B cell (primary cell): ENCODE measurements around the gene XPNPEP3. TPM values are rescaled to one million over a fixed set of nuclear protein-coding genes. Genes with fewer than 3 reads are reported as not detected.

Experiments
- ATAC-seq: fragments of 200-7000 bp; cut with Tn5 transposase; one replicate; pipeline ENCODE4 v1.10.0; 2021; ENCODE audit warnings: low read depth, mild to moderate bottlenecking, moderate number of reproducible peaks, moderate library complexity
- CTCF ChIA-PET: fragments of 350-600 bp; sonication (Branson Sonifier 250); formaldehyde crosslinking; loops from one replicate; lab custom pipeline; 2021; ENCODE audit warnings: antibody characterized with exemption, inconsistent platforms; lab: Charles Lee
- POLR2A ChIA-PET: fragments of 350-600 bp; sonication (Branson Sonifier 250); formaldehyde crosslinking; loops from one replicate; lab custom pipeline; 2021; ENCODE audit warnings: antibody characterized with exemption; lab: Charles Lee
- DNase-seq: peaks from one replicate; pipeline ENCODE4 v3.0.0; 2013
- H2AFZ ChIP-seq: 2 replicates; pipeline ENCODE4 v1.6.1; 2012; ENCODE audit warnings: mild to moderate bottlenecking, low read depth, low read length; ENCODE audit not compliant: insufficient read depth, poor library complexity, severe bottlenecking
- H3K27ac ChIP-seq, 2 donors: 1 replicate in 1 of 2; 2 replicates in 1 of 2; pipeline ENCODE4 v1.5.1; 2012 to 2013; ENCODE audit warnings: low read length in 2 of 2, mild to moderate bottlenecking in 2 of 2, moderate library complexity in 1 of 2
- H3K27me3 ChIP-seq, 4 experiments: fragments of 200-600 bp in 1 of 4; sonication (generic) in 1 of 4; replicated peaks in 1 of 4; 1 replicate in 2 of 4; 2 replicates in 2 of 4; pipeline versions ENCODE4 v1.6.1 to v1.7.0; 2013 to 2016; ENCODE audit warnings: low read length in 3 of 4, mild to moderate bottlenecking in 2 of 4, mixed read lengths in 1 of 4, moderate library complexity in 1 of 4; ENCODE audit not compliant: insufficient read depth in 4 of 4, control insufficient read depth in 3 of 4; ENCODE audit errors: control extremely low read depth in 1 of 4
- H3K36me3 ChIP-seq, 2 experiments: replicated peaks in 1 of 2; 1 replicate in 1 of 2; 2 replicates in 1 of 2; pipeline versions ENCODE4 v1.6.1 to v1.7.1; 2013; ENCODE audit warnings: low read length in 1 of 2; ENCODE audit not compliant: insufficient read depth in 2 of 2, control insufficient read depth in 1 of 2; ENCODE audit errors: control extremely low read depth in 1 of 2, extremely low read depth in 1 of 2
- H3K4me1 ChIP-seq, 2 donors: fragments of 200-600 bp in 1 of 2; sonication (generic) in 1 of 2; 1 replicate in 1 of 2; 2 replicates in 1 of 2; pipeline versions ENCODE4 v1.5.1 to v1.6.1; 2013 to 2017; ENCODE audit warnings: low read length in 2 of 2; ENCODE audit not compliant: control insufficient read depth in 2 of 2, insufficient read depth in 2 of 2
- H3K4me2 ChIP-seq: replicated peaks from 2 replicates; pipeline ENCODE3; 2012; ENCODE audit warnings: mild to moderate bottlenecking, low read depth, low read length; ENCODE audit not compliant: poor library complexity, severe bottlenecking
- H3K4me3 ChIP-seq, 5 experiments: fragments of 200-600 bp in 1 of 5; sonication (generic) in 1 of 5; 1 replicate in 3 of 5; 2 replicates in 2 of 5; pipeline versions ENCODE4 v1.5.1 to v1.7.0; 2011 to 2016; ENCODE audit warnings: low read length in 4 of 5, mild to moderate bottlenecking in 4 of 5, low read depth in 2 of 5, control low read depth in 1 of 5, moderate library complexity in 1 of 5; ENCODE audit not compliant: insufficient read depth in 1 of 5; ENCODE audit errors: control extremely low read depth in 1 of 5, extremely low read depth in 1 of 5
- H3K79me2 ChIP-seq: fragments of 200-600 bp; sonication (generic); one replicate; pipeline ENCODE4 v1.6.0; 2016; ENCODE audit warnings: low read length; ENCODE audit not compliant: control insufficient read depth, insufficient read depth
- H3K9ac ChIP-seq: fragments of 200-600 bp; sonication (generic); 2 replicates; pipeline ENCODE4 v1.6.1; 2017; ENCODE audit warnings: mild to moderate bottlenecking, low read length, moderate library complexity
- H3K9me3 ChIP-seq, 3 donors: one replicate each; pipeline versions ENCODE4 v1.6.1 to v1.7.1; 2013; ENCODE audit warnings: low read length in 2 of 3; ENCODE audit not compliant: control insufficient read depth in 2 of 3, insufficient read depth in 1 of 3; ENCODE audit errors: control extremely low read depth in 1 of 3
- H4K20me1 ChIP-seq: 2 replicates; pipeline ENCODE4 v1.6.0; 2012; ENCODE audit warnings: mild to moderate bottlenecking, low read length; ENCODE audit not compliant: insufficient read depth, control insufficient read depth, poor library complexity, severe bottlenecking
- H3K27ac Mint-ChIP-seq: one replicate; pipeline ENCODE4 v1.8.0; 2021; ENCODE audit warnings: mixed read lengths
- H3K27me3 Mint-ChIP-seq: one replicate; pipeline ENCODE4 v1.8.0; 2021; ENCODE audit warnings: mixed read lengths
- H3K4me1 Mint-ChIP-seq: one replicate; pipeline ENCODE4 v1.8.0; 2021; ENCODE audit warnings: mixed read lengths
- H3K4me3 Mint-ChIP-seq: one replicate; pipeline ENCODE4 v1.8.0; 2021; ENCODE audit warnings: mixed read lengths
- H3K9me3 Mint-ChIP-seq: one replicate; pipeline ENCODE4 v1.8.0; 2022; ENCODE audit warnings: mixed read lengths; ENCODE audit not compliant: insufficient read depth
- CTCF ChIP-seq: fragments of 200-600 bp; IDR thresholded peaks from one replicate; pipeline ENCODE4 v1.8.0; 2022; ENCODE audit warnings: antibody characterized with exemption, mild to moderate bottlenecking
- EZH2 ChIP-seq: IDR thresholded peaks from 2 replicates; pipeline ENCODE4 v1.6.1; 2012; ENCODE audit warnings: borderline replicate concordance, low read depth, mild to moderate bottlenecking, moderate library complexity, low read length; ENCODE audit not compliant: insufficient read depth, poor library complexity, severe bottlenecking
- WGBS: methylation state at CpG from one replicate; pipeline ENCODE4 v1.1.5; 2013; ENCODE audit warnings: missing lambda C conversion rate; ENCODE audit not compliant: insufficient coverage; 5-methylcytosine and 5-hydroxymethylcytosine counted together
- intact Hi-C: fragments of 100-400 bp; cut with micrococcal nuclease; formaldehyde crosslinking; loops from one replicate; pipeline ENCODE4 v1.10.0; 2022
- polyA plus RNA-seq: library from polyadenylated mRNA; depleted of rRNA; stranded (reverse); fragments of >200 nt; gene quantifications from 2 replicates; pipeline ENCODE4 v1.2.3, GENCODE V29; 2012
- total RNA-seq, 2 donors: library from RNA; stranded (reverse); fragments of 120-200 nt in 1 of 2; gene quantifications; 1 replicate in 1 of 2; 2 replicates in 1 of 2; pipeline versions ENCODE4 v1.2.3 to v1.2.4, GENCODE V29; 2013 to 2022

Gene XPNPEP3
- total and polyA plus RNA-seq, 2 donors (not counting 1 experiment from before 2014, with no cell fraction given): 7.9 to 18.9 TPM

GRCh38 chr22:40922484-40923303, 65.7 kb downstream of the XPNPEP3 start:
- Histone ChIP-seq H3K9ac (peak overlapping the region; percentile 34), H3K79me2 (no peaks in the 10 kb centered on the region), H3K4me1 (peaks cover 4 to 5% of the 10 kb centered on the region in 2 donors), H2AFZ (peak overlapping the region; percentile 74), H3K27me3 (no peaks in the 10 kb centered on the region), H3K4me3 (peak overlapping the region in 2 of 5 experiments; percentile 12 to 47), H3K4me2 (peak overlapping the region; percentile 72), H3K36me3 (peaks cover 7 to 34% of the 10 kb centered on the region in 2 experiments), H4K20me1 (no peaks in the 10 kb centered on the region), H3K9me3 (no peaks in the 10 kb centered on the region), H3K27ac (no peak overlapping the region)
- POLR2A ChIA-PET: interaction anchor here (0.6 to 2.6 kb wide), 11 partner anchors 19 to 364 kb away, joined by 3 to 25 read pairs (median 5); partner anchors contain the start of genes EP300, RANGAP1 and RBX1
- intact Hi-C loops: loop anchor here (1.0 to 5.0 kb wide), 6 partner anchors 20 to 200 kb away; partner anchors contain the start of gene RBX1
- 100% methylated on average over 1 of the region's 5 CpGs for WGBS
- Mint-ChIP-seq H3K9me3 (no peaks in the 10 kb centered on the region), H3K4me1 (peaks cover 4% of the 10 kb centered on the region), H3K27me3 (no peaks in the 10 kb centered on the region), H3K4me3 (peak overlapping the region; percentile 67), H3K27ac (peak overlapping the region; percentile 32)
- ATAC-seq: peak; percentile 94
- CTCF ChIA-PET: interaction anchor here (0.6 to 3.4 kb wide), 64 partner anchors 9 to 772 kb away, joined by 3 to 93 read pairs (median 5); partner anchors contain the start of genes EP300, RANGAP1, RBX1 and ZC3H7B
- peak; percentile 83 for DNase-seq
- peak; percentile 87 for TF ChIP-seq CTCF
- no peak for TF ChIP-seq EZH2

- Histone ChIP-seq H3K9ac (no peak overlapping the region), H3K36me3 (peaks cover 3 to 23% of the 10 kb centered on the region in 2 experiments), H3K27me3 (no peaks in the 10 kb centered on the region), H3K4me3 (no peak overlapping the region), H3K4me1 (no peaks in the 10 kb centered on the region), H2AFZ (no peak overlapping the region), H3K27ac (no peak overlapping the region), H3K9me3 (no peaks in the 10 kb centered on the region), H3K79me2 (no peaks in the 10 kb centered on the region), H3K4me2 (no peak overlapping the region), H4K20me1 (no peaks in the 10 kb centered on the region)
- TF ChIP-seq CTCF (no peak), EZH2 (no peak)
- intact Hi-C loops: no loop called here
- Mint-ChIP-seq H3K27me3 (no peaks in the 10 kb centered on the region), H3K4me3 (no peak overlapping the region), H3K4me1 (no peaks in the 10 kb centered on the region), H3K9me3 (no peaks in the 10 kb centered on the region), H3K27ac (no peak overlapping the region)
- no peak for ATAC-seq
- WGBS: 100% methylated on average over 1 of the region's 1 CpG
- CTCF ChIA-PET: interaction anchor here (1.6 kb wide), 1 partner anchor 309 kb away, joined by 5 read pairs; no protein-coding TSS in a partner anchor
- POLR2A ChIA-PET: interaction anchor here (0.6 kb wide), 1 partner anchor 19 kb away, joined by 6 read pairs; no protein-coding TSS in a partner anchor
- no peak for DNase-seq
These were observed 71.7 kb downstream of the XPNPEP3 start for GRCh38 chr22:40928657-40929056.
